Endodermal cell (in vitro differentiated cells): ENCODE results near the gene FAF2. TPM values are rescaled to one million over a fixed set of nuclear protein-coding genes. Genes with fewer than 3 reads are reported as not detected.
A peak's percentile ranks its signal among the peaks of the same experiment; 100 is the strongest.
"Not testable (repeated sequence)": the region's sequence is repeated elsewhere in the genome, so short reads cannot be mapped to it uniquely, and the experiment has no call there.

Experiments
- DNase-seq: peaks from one replicate; pipeline ENCODE4 v3.0.0-alpha.2; 2017
- H3K27ac ChIP-seq: 2 replicates; pipeline ENCODE4 v1.5.1; 2013; ENCODE audit warnings: mild to moderate bottlenecking, low read depth, low read length, moderate library complexity
- H3K27me3 ChIP-seq: 2 replicates; pipeline ENCODE4 v1.6.1; 2013; ENCODE audit warnings: mild to moderate bottlenecking, low read length, moderate library complexity; ENCODE audit not compliant: insufficient read depth, control insufficient read depth, poor library complexity, severe bottlenecking
- H3K36me3 ChIP-seq: 2 replicates; pipeline ENCODE4 v1.7.0; 2013; ENCODE audit warnings: mild to moderate bottlenecking, low read length, moderate library complexity; ENCODE audit not compliant: control insufficient read depth, insufficient read depth
- H3K4me1 ChIP-seq: one replicate; pipeline ENCODE4 v1.7.0; 2013; ENCODE audit warnings: low read length; ENCODE audit not compliant: control insufficient read depth, insufficient read depth
- H3K4me3 ChIP-seq: 2 replicates; pipeline ENCODE4 v1.5.1; 2013; ENCODE audit warnings: mild to moderate bottlenecking, low read length, moderate library complexity
- H3K9ac ChIP-seq: 2 replicates; pipeline ENCODE4 v1.6.1; 2013; ENCODE audit warnings: mild to moderate bottlenecking, low read length, moderate library complexity; ENCODE audit not compliant: poor library complexity, severe bottlenecking; ENCODE audit errors: extremely low read depth
- H3K9me3 ChIP-seq: 2 replicates; pipeline ENCODE4 v1.6.1; 2013; ENCODE audit warnings: mild to moderate bottlenecking, low read length, moderate library complexity; ENCODE audit not compliant: control insufficient read depth
- H3K27ac Mint-ChIP-seq: 2 replicates; pipeline ENCODE4 v1.8.0; 2020; ENCODE audit warnings: mixed read lengths
- H3K27me3 Mint-ChIP-seq: 2 replicates; pipeline ENCODE4 v1.8.0; 2021; ENCODE audit warnings: mild to moderate bottlenecking, mixed read lengths; ENCODE audit not compliant: insufficient read depth
- H3K36me3 Mint-ChIP-seq: 2 replicates; pipeline ENCODE4 v1.8.0; 2020; ENCODE audit warnings: low read depth, mixed read lengths
- H3K4me1 Mint-ChIP-seq: 2 replicates; pipeline ENCODE4 v1.8.0; 2020; ENCODE audit warnings: mixed read lengths
- H3K4me3 Mint-ChIP-seq: 2 replicates; pipeline ENCODE4 v1.8.0; 2020; ENCODE audit warnings: mild to moderate bottlenecking, moderate library complexity, mixed read lengths
- H3K9me3 Mint-ChIP-seq: 2 replicates; pipeline ENCODE4 v1.8.0; 2020; ENCODE audit warnings: mild to moderate bottlenecking, mixed read lengths
- CTCF ChIP-seq: fragments of 200-600 bp; sonication (generic); conservative IDR thresholded peaks from 2 replicates; pipeline ENCODE4 v1.5.0; 2021; ENCODE audit warnings: antibody characterized with exemption, mild to moderate bottlenecking
- WGBS, 2 experiments: methylation state at CpG; one replicate each; pipeline versions ENCODE4 v1.1.5 to v1.1.7; 2013; ENCODE audit warnings: missing lambda C conversion rate in 2 of 2, mixed read lengths in 1 of 2; ENCODE audit not compliant: insufficient coverage in 1 of 2, insufficient read length in 1 of 2; 5-methylcytosine and 5-hydroxymethylcytosine counted together
- total RNA-seq, 2 donors: library from RNA; stranded (reverse); fragmentation: NEBNext Ultra II Directional in 1 of 2; extraction: Animal tissue kit (Norgen Biotek cat#: 25700) in 1 of 2; gene quantifications; 2 replicates in 1 of 2; 3 replicates in 1 of 2; pipeline ENCODE4 v1.2.1, GENCODE V29; 2021

FAF2 gene
- total RNA-seq, 2 donors from 2014 or later: 42.9 to 53.0 TPM

- peak overlapping the region; percentile 83 for H3K27ac Mint-ChIP-seq
- peak overlapping the region; percentile 35 for H3K9ac ChIP-seq
- WGBS, 2 experiments: 28 to 35% methylated on average over 5 of the region's 5 CpGs
- H3K27ac ChIP-seq: no peak overlapping the region
- no peaks in the 10 kb centered on the region for H3K27me3 ChIP-seq
- no peak for TF ChIP-seq CTCF
- no peaks in the 10 kb centered on the region for H3K27me3 Mint-ChIP-seq
- H3K4me1 Mint-ChIP-seq: peaks cover 24% of the 10 kb centered on the region
- H3K9me3 ChIP-seq: peaks cover 7% of the 10 kb centered on the region
- peaks cover 18% of the 10 kb centered on the region for H3K4me1 ChIP-seq
- peaks cover 8% of the 10 kb centered on the region for H3K9me3 Mint-ChIP-seq
- no peaks in the 10 kb centered on the region for H3K36me3 ChIP-seq
- DNase-seq: peak; percentile 64
- peaks cover 2% of the 10 kb centered on the region for H3K36me3 Mint-ChIP-seq
- H3K4me3 ChIP-seq: peak overlapping the region; percentile 19
- peak overlapping the region; percentile 31 for H3K4me3 Mint-ChIP-seq
Observed at GRCh38 chr5:176441921-176442323, 6.3 kb upstream of the FAF2 start.

GRCh38 chr5:176442911-176443310 lies 5.3 kb upstream of the FAF2 start:
- Histone ChIP-seq H3K4me3 (peak overlapping the region; percentile 19), H3K4me1 (peaks cover 18% of the 10 kb centered on the region)
- H3K27me3 ChIP-seq, H3K27ac ChIP-seq, DNase-seq, H3K9ac ChIP-seq, H3K9me3 Mint-ChIP-seq, H3K36me3 ChIP-seq, H3K27me3 Mint-ChIP-seq, H3K9me3 ChIP-seq, H3K36me3 Mint-ChIP-seq, H3K4me3 Mint-ChIP-seq: not testable (repeated sequence)
- peaks cover 25% of the 10 kb centered on the region for H3K4me1 Mint-ChIP-seq
- WGBS, 2 experiments: 89 to 97% methylated on average over 3 to 4 of the region's 4 CpGs
- H3K27ac Mint-ChIP-seq: peak overlapping the region; percentile 83

GRCh38 chr5:176444742-176445141 lies 3.4 kb upstream of the FAF2 start:
- H3K27ac Mint-ChIP-seq: no peak overlapping the region

More at GRCh38 chr5:176444742-176445141, 3.4 kb upstream of the FAF2 start:
- Mint-ChIP-seq H3K36me3 (no peaks in the 10 kb centered on the region), H3K27me3 (no peaks in the 10 kb centered on the region), H3K9me3 (peaks cover 2% of the 10 kb centered on the region), H3K4me1 (peaks cover 23% of the 10 kb centered on the region), H3K4me3 (no peak overlapping the region)
- Histone ChIP-seq H3K4me1 (peaks cover 18% of the 10 kb centered on the region), H3K36me3 (no peaks in the 10 kb centered on the region), H3K9ac (no peak overlapping the region), H3K4me3 (no peak overlapping the region), H3K9me3 (no peaks in the 10 kb centered on the region), H3K27me3 (no peaks in the 10 kb centered on the region), H3K27ac (no peak overlapping the region)
- DNase-seq: no peak
- WGBS, 2 experiments: 69 to 95% methylated on average over 3 to 5 of the region's 5 CpGs
- no peak for TF ChIP-seq CTCF
